Suprapubic skin (tissue), 4 donors: Measurements from ENCODE around the gene GKN2.

ENCODE experiments used
- CTCF ChIP-seq, 2 donors: fragments of 200-600 bp in 1 of 2; fragments of 450-650 bp in 1 of 2; sonication (generic) in 1 of 2; IDR thresholded peaks; one replicate each; pipeline ENCODE4 v1.5.1; 2016 to 2019; ENCODE audit warnings: antibody characterized with exemption in 2 of 2, mild to moderate bottlenecking in 1 of 2, moderate library complexity in 1 of 2
- POLR2A ChIP-seq, 2 donors: fragments of 450-650 bp; IDR thresholded peaks; one replicate each; pipeline ENCODE4 v1.6.1; 2017; ENCODE audit warnings: antibody characterized with exemption in 2 of 2, mild to moderate bottlenecking in 2 of 2, moderate library complexity in 2 of 2
- POLR2AphosphoS5 ChIP-seq, 3 donors: sonication (generic); formaldehyde crosslinking; IDR thresholded peaks; one replicate each; pipeline ENCODE4 v1.6.1; 2017; ENCODE audit warnings: antibody characterized with exemption in 3 of 3

GRCh38 chr2:68987021-68987503 is 34.4 kb upstream of the GKN2 start:
- no peak for TF ChIP-seq CTCF (IDR thresholded peaks at IDR 0.05)
- no peak for TF ChIP-seq POLR2A (IDR thresholded peaks at IDR 0.05)
- TF ChIP-seq POLR2AphosphoS5 (IDR thresholded peaks at IDR 0.05), result no peak
